ENCODE measurements around the gene ITSN1. TPM values are rescaled to one million over a fixed set of nuclear protein-coding genes. Genes with fewer than 3 reads are reported as not detected.

ITSN1 gene
- total and polyA plus RNA-seq, 2 of the 13 experiments (the other 11 are each of a cell fraction or from before 2014, with no cell fraction given), result 26.1 to 33.8 TPM

DNA sequence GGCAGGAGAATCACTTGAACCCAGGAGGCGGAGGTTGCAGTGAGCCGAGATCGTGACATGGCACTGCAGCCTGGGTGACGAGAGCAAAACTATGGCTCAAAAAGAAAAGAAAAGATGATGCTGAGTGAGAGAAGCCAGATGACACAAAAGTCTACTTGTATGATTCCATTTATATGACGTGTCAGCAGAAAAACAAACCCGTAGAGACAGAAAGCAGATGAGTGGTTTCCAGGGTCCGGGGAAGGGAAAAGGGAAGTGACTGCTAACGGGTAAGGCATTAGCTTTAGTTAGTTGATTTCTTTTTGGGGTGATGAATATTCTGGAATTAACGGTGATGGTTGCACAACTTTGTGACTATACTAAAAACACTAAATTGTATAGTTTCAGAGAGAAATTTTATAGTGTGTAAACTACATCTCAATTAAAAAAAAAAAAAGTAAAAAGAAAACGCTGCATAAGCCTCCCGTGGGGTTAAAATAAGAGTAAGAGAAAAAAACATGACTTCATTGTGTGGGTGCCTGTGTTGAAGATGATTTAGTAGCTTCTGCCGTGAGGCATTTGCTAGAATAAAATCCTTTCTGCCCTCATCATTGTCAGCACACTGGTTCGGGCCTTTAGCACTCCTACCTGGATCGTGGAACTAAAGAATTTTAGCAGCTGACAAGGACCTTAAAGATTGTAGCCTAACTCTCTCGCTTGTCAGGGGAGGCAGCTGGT, 298.0 kb downstream of the ITSN1 start (continued):
- TF ChIP-seq KIAA2018 (CRISPR knock-in tag; IDR thresholded peaks at IDR 0.05; ENCODE audit: borderline replicate concordance), result no peak
- peak; percentile 94 for TF ChIP-seq MAFF (IDR thresholded peaks at IDR 0.05; ENCODE audit: low read depth, low read length)
- TF ChIP-seq ZNF605 (CRISPR knock-in tag; IDR thresholded peaks at IDR 0.05), result no peak
- TF ChIP-seq FIP1L1 (IDR thresholded peaks at IDR 0.05; ENCODE audit: borderline replicate concordance, insufficient read depth, low read depth, low read length), result no peak
- TF ChIP-seq ZNF616 (CRISPR knock-in tag; IDR thresholded peaks at IDR 0.05; ENCODE audit: low read depth), result no peak
- TF ChIP-seq, protein P1, sequence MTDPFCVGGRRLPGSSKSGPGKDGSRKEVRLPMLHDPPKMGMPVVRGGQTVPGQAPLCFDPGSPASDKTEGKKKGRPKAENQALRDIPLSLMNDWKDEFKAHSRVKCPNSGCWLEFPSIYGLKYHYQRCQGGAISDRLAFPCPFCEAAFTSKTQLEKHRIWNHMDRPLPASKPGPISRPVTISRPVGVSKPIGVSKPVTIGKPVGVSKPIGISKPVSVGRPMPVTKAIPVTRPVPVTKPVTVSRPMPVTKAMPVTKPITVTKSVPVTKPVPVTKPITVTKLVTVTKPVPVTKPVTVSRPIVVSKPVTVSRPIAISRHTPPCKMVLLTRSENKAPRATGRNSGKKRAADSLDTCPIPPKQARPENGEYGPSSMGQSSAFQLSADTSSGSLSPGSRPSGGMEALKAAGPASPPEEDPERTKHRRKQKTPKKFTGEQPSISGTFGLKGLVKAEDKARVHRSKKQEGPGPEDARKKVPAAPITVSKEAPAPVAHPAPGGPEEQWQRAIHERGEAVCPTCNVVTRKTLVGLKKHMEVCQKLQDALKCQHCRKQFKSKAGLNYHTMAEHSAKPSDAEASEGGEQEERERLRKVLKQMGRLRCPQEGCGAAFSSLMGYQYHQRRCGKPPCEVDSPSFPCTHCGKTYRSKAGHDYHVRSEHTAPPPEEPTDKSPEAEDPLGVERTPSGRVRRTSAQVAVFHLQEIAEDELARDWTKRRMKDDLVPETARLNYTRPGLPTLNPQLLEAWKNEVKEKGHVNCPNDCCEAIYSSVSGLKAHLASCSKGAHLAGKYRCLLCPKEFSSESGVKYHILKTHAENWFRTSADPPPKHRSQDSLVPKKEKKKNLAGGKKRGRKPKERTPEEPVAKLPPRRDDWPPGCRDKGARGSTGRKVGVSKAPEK (CRISPR knock-in tag; IDR thresholded peaks at IDR 0.05; ENCODE audit: borderline replicate concordance), result no peak
